Mucosa of gallbladder (tissue), 1 donor: ENCODE measurements around the gene PPP1R16B. TPM values are rescaled to one million over a fixed set of nuclear protein-coding genes. Genes with fewer than 3 reads are reported as not detected.
"Not testable (repeated sequence)": the region's sequence is repeated elsewhere in the genome, so short reads cannot be mapped to it uniquely, and the experiment has no call there.

ENCODE experiments used
- DNase-seq: peaks from one replicate; pipeline ENCODE4 v3.0.0-alpha.2; 2020; ENCODE audit warnings: low spot score
- total RNA-seq: library from RNA; stranded (reverse); gene quantifications from one replicate; pipeline ENCODE4 v1.2.1, GENCODE V29; 2021
- donor health status: DM: no; HTN: no; CAD: no.

The PPP1R16B gene
- total RNA-seq, 1 donor from 2014 or later, result 4.1 TPM

- DNase-seq, result no peak
Observed at GRCh38 chr20:38791940-38792339, 13.6 kb upstream of the PPP1R16B start.

GRCh38 chr20:38794057-38794456, 11.4 kb upstream of the PPP1R16B start:
- not testable (repeated sequence) for DNase-seq

DNA sequence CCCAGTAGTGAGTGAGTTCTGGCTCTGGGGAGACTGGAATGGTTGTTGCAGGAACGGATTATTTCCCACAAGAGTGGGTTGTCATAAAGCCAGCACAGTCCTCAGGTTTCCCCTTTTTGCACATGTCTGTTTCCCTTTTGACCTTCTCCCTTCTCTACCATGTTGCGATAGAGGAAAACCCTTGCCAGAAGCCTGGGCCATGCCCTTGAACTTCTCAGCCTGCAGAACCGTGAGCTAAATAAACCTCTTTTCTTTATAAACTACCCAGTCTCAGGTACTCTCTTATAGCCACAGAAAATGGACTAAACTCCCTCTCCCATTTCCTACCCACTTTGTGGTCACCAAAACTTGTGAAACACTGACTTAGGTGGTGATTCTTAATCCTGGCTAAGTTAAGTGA, 7.2 kb upstream of the PPP1R16B start:
- no peak for DNase-seq

DNA sequence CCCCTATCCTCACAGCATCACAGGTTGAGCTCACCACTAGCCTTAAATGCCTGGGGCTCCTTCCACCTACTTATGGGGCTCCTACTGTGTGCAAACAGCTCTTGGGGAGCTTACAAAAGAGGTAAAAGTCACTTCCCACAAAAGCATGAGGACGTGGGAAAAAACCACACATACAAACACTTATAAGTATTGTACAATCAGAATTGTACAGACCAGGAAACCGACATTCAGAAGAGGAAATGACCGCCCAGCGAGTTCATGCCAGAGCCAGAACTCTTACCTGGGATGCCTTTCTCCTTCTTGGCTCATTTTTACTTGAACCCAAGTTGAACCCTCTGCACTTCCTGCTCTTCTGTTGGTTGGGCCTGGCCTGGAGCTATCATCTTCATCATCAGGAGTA, 6.3 kb upstream of the PPP1R16B start:
- no peak for DNase-seq

- DNase-seq, result no peak
Observed at GRCh38 chr20:38800882-38801281, 4.6 kb upstream of the PPP1R16B start.

GRCh38 chr20:38804221-38804620, 1.3 kb upstream of the PPP1R16B start:
- no peak for DNase-seq

DNA sequence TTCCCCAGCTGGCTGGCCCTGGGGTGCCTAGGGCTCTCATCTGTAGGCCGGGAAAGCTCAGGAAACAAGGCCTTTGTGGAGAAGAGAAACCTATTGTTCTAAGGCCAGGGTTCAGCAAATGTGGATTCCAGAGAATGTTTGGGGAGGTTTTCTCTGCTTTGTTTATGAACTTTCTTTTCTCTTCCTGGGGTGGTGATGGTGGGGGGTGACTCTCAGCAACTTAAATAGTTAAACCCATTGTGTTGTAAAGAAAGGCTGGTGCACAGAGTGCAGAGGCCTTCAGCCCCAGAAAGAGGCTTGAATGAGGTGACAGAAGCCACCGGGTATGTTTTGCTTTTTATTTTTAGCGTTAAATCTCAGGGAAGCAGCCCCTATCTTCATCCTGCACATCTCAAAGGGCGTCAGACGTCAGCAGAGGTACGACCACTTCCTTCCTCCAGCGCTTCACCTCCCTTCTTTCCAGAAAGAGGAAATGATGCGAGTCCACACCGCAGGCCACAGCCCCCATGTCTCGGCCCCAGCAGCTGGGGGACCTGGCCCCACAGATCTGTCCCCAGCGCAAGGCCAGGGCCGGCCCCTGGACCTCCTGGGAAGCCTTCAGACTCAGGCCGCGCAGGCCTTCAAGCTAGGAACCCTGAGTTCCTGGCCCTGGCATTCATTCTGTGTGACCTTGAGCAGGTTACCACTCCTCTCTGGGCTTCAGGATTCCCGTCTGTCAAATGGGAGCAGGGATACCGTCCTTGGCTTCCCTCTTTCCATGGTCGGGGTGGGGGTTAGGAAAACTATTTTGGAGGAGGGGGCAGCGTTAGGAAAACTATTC, 605 bp upstream of the PPP1R16B start:
- DNase-seq, result peak; percentile 44

- no peak for DNase-seq
Observed at GRCh38 chr20:38805958-38806854, 709 bp downstream of the PPP1R16B start.

- no peak for DNase-seq
Observed at GRCh38 chr20:38806855-38807655, 1.6 kb downstream of the PPP1R16B start.

- no peak for DNase-seq
Observed at GRCh38 chr20:38809942-38810341, 4.4 kb downstream of the PPP1R16B start.

- DNase-seq, result no peak
Observed at GRCh38 chr20:38810926-38811630, 5.6 kb downstream of the PPP1R16B start.

- DNase-seq, result no peak
Observed at GRCh38 chr20:38811769-38812168, 6.3 kb downstream of the PPP1R16B start.

DNA sequence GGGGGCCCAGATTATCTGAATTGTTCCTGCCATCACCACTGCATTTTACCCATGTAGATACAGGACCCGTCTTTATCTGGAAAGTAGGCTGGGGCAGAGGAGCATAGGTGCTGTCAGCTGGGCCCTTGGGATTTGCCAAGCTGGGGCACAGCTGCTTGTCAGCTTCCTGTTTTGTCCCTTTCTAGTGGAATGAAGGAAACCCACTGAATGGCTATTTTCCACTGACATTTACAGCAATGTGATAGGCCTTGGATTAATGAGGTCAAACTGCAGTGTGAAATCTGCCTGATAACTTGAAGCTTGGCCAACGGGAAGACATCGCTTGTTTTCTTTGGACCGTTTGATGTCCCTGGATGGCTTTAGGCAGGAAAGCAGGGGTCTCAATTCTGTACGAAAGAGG, 6.7 kb downstream of the PPP1R16B start:
- no peak for DNase-seq

DNA sequence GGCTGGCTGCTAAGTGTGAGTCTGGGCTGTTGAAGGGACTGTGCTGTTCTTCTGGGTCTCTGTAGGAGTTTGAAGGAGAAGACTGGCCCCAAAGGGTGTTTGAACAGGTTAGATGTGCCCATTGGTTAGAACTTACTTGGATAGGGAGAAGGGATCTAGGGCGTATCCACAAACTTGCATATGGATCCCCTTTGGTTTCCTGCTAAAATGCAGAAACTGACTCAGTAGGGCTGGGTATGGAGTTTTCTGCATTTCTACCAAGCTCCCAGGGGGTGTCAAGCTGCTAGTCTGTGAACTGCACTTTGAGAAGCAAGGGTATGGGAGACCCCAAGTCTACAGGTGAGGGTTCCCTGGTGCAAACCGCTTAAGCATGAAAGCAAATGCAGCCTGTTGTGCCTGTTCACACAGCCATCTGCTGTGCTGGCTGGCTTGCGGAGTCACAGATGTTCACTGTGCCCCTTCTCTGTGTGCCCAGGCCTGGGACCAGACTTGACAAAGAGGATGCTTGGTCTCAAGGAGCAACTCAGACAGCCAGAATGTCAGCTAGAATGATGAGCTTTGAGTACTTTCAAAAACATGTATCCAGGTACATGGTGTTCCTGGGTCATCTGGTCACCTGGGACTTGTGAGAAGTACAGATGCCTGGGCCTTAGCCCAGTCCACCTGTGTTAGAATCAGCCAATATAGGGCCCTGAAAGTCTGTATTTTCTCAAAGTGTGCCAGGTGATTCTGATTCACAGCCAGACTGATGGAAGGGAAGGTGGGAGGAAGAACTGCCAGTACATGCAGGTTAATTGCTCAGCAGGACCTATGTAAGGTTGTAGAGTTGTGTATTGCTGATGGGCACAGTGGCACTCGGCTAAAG, 7.4 kb downstream of the PPP1R16B start:
- no peak for DNase-seq

DNA sequence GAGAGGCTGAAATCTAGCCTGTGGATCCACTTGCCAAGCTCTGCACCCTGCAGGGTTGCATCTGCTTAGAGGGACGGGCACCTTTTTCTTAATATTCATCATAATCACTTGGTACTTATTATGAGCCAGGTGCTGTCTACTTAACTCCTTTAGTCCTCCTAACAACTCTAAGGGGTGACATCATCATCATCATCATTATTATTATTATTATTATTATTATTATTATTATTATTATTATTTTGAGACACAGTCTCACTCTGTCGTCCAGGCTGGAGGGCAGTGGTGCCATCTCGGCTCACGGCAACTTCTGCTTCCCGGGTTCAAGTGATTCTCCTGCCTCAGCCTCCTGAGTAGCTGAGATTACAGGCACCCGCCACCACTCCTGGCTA, 8.1 kb downstream of the PPP1R16B start:
- DNase-seq, result not testable (repeated sequence)

DNA sequence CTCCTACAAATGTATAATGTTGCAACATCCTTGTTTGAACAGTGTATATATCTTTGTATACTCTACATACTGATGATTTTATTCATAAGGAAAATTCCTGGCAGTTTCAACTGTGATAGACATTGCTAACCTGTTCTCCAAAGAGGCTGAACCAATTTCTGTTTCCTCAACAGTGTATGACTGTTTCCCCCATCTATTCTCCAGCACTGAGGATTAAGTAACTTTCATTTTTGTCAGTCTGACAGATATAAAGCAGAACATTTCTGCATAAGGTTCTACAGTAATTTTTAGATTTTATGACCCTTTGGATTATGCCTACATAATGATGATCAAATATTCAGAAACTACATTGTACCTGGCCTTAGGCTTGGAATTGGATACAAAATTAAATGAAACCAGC, 9.9 kb downstream of the PPP1R16B start:
- DNase-seq, result no peak

- no peak for DNase-seq
Observed at GRCh38 chr20:38818113-38819065, 12.9 kb downstream of the PPP1R16B start.

GRCh38 chr20:38825571-38825900, 20.0 kb downstream of the PPP1R16B start:
- no peak for DNase-seq

- no peak for DNase-seq
Observed at GRCh38 chr20:38825901-38826625, 20.6 kb downstream of the PPP1R16B start.
